DOHH2 (cell line): ENCODE results near the gene NFIA.

Experiments
- H3F3A ChIP-seq: fragments of 200-600 bp; sonication (generic), shearing (Covaris generic); 2 replicates; pipeline ENCODE4 v1.6.0; 2016; ENCODE audit warnings: antibody characterized with exemption, mild to moderate bottlenecking; ENCODE audit not compliant: control insufficient read depth, insufficient read depth
- H3K27ac ChIP-seq: fragments of 200-600 bp; sonication (generic); 2 replicates; pipeline ENCODE4 v1.5.1; 2014; ENCODE audit warnings: low read depth, mild to moderate bottlenecking, low read length, moderate library complexity
- H3K27me3 ChIP-seq: fragments of 200-600 bp; sonication (generic); 2 replicates; pipeline ENCODE4 v1.6.1; 2014; ENCODE audit warnings: mild to moderate bottlenecking, low read length, mixed read lengths; ENCODE audit not compliant: control insufficient read depth
- H3K36me3 ChIP-seq: fragments of 200-600 bp; sonication (generic); 2 replicates; pipeline ENCODE4 v1.6.1; 2014; ENCODE audit warnings: mild to moderate bottlenecking, low read length, moderate library complexity, mixed read lengths; ENCODE audit not compliant: control insufficient read depth
- H3K4me1 ChIP-seq: fragments of 200-600 bp; sonication (generic); 2 replicates; pipeline ENCODE4 v1.6.1; 2014; ENCODE audit warnings: mild to moderate bottlenecking, low read length, mixed read lengths; ENCODE audit not compliant: control insufficient read depth
- H3K4me2 ChIP-seq: fragments of 200-600 bp; sonication (generic); 2 replicates; pipeline ENCODE4 v1.6.0; 2014; ENCODE audit warnings: mild to moderate bottlenecking, low read length, moderate library complexity
- H3K4me3 ChIP-seq: fragments of 200-600 bp; sonication (generic); 2 replicates; pipeline ENCODE4 v1.5.1; 2014; ENCODE audit warnings: mild to moderate bottlenecking, low read length, mixed read lengths
- H3K79me2 ChIP-seq: fragments of 200-600 bp; sonication (generic); 2 replicates; pipeline ENCODE4 v1.6.1; 2014; ENCODE audit warnings: mild to moderate bottlenecking, low read length, mixed read lengths; ENCODE audit not compliant: control insufficient read depth
- H3K9me2 ChIP-seq: fragments of 200-600 bp; sonication (generic); replicated peaks from 2 replicates; pipeline ENCODE4 v1.6.1; 2014; ENCODE audit warnings: mild to moderate bottlenecking, low read length, mixed read lengths; ENCODE audit not compliant: control insufficient read depth
- H3K9me3 ChIP-seq: fragments of 200-600 bp; sonication (generic); 2 replicates; pipeline ENCODE4 v1.6.1; 2014; ENCODE audit warnings: antibody characterized with exemption, low read length, mixed read lengths; ENCODE audit not compliant: control insufficient read depth, insufficient read depth
- H4K20me1 ChIP-seq: fragments of 200-600 bp; sonication (generic); 2 replicates; pipeline ENCODE4 v1.6.0; 2014; ENCODE audit warnings: low read depth, mild to moderate bottlenecking, antibody characterized with exemption, low read length, moderate library complexity; ENCODE audit not compliant: control insufficient read depth, insufficient read depth
- CTCF ChIP-seq: fragments of 200-600 bp; sonication (generic); IDR thresholded peaks from one replicate; pipeline ENCODE4 v1.5.1; 2014; ENCODE audit warnings: antibody characterized with exemption, mild to moderate bottlenecking, low read depth, low read length; ENCODE audit not compliant: poor library complexity, severe bottlenecking
- EZH2phosphoT487 ChIP-seq: fragments of 200-600 bp; sonication (generic); IDR thresholded peaks from 2 replicates; pipeline ENCODE4 v1.6.1; 2017; ENCODE audit warnings: borderline replicate concordance, mild to moderate bottlenecking, antibody characterized with exemption, low read length, moderate library complexity, mixed read lengths

The NFIA gene

GRCh38 chr1:61341426-61341825 is 259.1 kb downstream of the NFIA start:
- H3K9me3 ChIP-seq, result no peaks in the 10 kb centered on the region
- H3K4me1 ChIP-seq, result no peaks in the 10 kb centered on the region
- TF ChIP-seq EZH2phosphoT487 (no peak), CTCF (no peak)
- no peaks in the 10 kb centered on the region for H3K36me3 ChIP-seq
- no peaks in the 10 kb centered on the region for H3K9me2 ChIP-seq
- no peaks in the 10 kb centered on the region for H4K20me1 ChIP-seq
- H3K27me3 ChIP-seq, result no peaks in the 10 kb centered on the region
- H3K4me3 ChIP-seq, result no peak overlapping the region
- no peaks in the 10 kb centered on the region for H3K79me2 ChIP-seq
- no peaks in the 10 kb centered on the region for H3F3A ChIP-seq
- H3K4me2 ChIP-seq, result no peak overlapping the region
- H3K27ac ChIP-seq, result no peak overlapping the region

- Histone ChIP-seq H4K20me1 (no peaks in the 10 kb centered on the region), H3K4me1 (no peaks in the 10 kb centered on the region), H3K27me3 (no peaks in the 10 kb centered on the region), H3K9me2 (no peaks in the 10 kb centered on the region), H3K9me3 (no peaks in the 10 kb centered on the region), H3K36me3 (no peaks in the 10 kb centered on the region), H3K4me2 (no peak overlapping the region), H3K27ac (no peak overlapping the region), H3F3A (no peaks in the 10 kb centered on the region), H3K4me3 (no peak overlapping the region), H3K79me2 (no peaks in the 10 kb centered on the region)
- TF ChIP-seq CTCF, result no peak
- TF ChIP-seq EZH2phosphoT487, result no peak
Measured at GRCh38 chr1:61343734-61344420, 261.5 kb downstream of the NFIA start.

GRCh38 chr1:61344696-61345095 is 262.3 kb downstream of the NFIA start:
- H3K9me3 ChIP-seq, result no peaks in the 10 kb centered on the region
- H3K79me2 ChIP-seq, result no peaks in the 10 kb centered on the region
- H3K4me2 ChIP-seq, result no peak overlapping the region
- no peak overlapping the region for H3K4me3 ChIP-seq
- H3K27me3 ChIP-seq, result no peaks in the 10 kb centered on the region
- H3K9me2 ChIP-seq, result no peaks in the 10 kb centered on the region
- no peaks in the 10 kb centered on the region for H4K20me1 ChIP-seq
- no peaks in the 10 kb centered on the region for H3F3A ChIP-seq
- H3K27ac ChIP-seq, result no peak overlapping the region
- H3K36me3 ChIP-seq, result no peaks in the 10 kb centered on the region
- no peak for TF ChIP-seq EZH2phosphoT487
- no peak for TF ChIP-seq CTCF
- H3K4me1 ChIP-seq, result no peaks in the 10 kb centered on the region
